ENCODE results near the gene SLC19A3.

- no peak for TF ChIP-seq CTCF (IDR thresholded peaks at IDR 0.05; ENCODE audit: low read length)
- no peak for TF ChIP-seq EZH2 (IDR thresholded peaks at IDR 0.05; ENCODE audit: borderline replicate concordance, low read length)
These were observed 1.3 kb downstream of the SLC19A3 start for GRCh38 chr2:227716501-227716900.

Data from OCI-LY1 (cell line).